Hematopoietic multipotent progenitor cell treated with erythropoietin and hydrocortisone succinate and interleukin-3 and kit ligand, for 4 days (in vitro differentiated cells): ENCODE measurements around the gene HOXC6.

ENCODE experiments used
- DNase-seq: peaks from one replicate; pipeline ENCODE4 v3.0.0-alpha.2; 2015

The HOXC6 gene

DNA sequence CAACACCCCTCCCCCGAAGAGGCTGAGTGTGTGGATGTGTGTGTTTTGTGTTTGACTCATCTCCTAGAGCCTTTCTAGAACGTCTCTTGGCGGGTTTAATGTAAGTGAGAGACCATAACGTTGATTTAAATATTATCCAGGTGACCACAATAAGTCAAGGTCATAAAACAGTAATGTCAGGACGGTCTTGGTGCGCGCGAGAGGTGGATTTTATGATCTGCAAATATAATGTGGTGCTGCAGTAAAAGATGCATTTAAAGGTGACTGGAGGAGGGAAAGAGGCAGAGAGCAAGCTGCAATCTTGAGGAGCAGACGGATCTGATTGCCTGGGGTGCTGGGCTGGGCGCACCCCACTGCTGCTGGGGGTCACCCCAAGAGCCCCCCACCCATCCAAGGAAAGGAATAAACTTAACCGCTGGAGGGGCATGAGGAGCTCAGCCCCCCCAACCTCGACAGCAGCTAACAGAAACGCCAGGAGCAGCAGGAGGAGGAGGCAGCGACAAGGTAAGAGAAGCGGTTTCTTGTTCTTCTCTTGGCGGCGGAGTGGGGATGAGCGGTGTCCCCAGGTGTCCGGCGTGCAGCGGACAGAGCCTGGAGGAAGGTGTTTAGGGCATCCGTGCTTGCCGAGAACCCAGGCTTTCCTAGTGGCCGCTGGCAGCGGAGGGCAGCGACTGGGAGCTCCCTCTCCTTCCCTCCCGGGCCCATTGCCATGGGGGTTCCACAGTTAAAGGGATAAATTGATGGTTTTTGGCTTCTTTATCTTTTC is 37.7 kb upstream of the HOXC6 start:
- no peak for DNase-seq

DNA sequence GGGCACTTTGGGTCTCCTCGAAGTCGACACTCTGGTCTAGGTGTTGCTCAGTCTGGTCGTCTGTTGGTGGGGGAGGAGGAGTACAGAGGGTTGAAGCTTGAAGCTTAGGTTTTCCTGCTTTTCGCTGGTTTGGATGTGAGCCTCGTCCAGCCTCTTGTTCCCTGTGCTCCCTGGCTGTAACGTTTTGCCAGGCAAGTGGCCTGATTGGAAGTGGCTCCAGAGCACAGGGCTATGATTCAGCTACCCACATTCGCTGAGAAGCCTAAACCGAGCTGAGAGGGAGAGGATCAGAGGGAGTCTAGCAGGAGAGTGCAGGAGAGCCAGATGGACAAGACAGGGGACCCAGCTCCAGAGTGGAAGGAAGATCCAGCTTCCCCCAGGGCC is 37.2 kb upstream of the HOXC6 start:
- no peak for DNase-seq

DNA sequence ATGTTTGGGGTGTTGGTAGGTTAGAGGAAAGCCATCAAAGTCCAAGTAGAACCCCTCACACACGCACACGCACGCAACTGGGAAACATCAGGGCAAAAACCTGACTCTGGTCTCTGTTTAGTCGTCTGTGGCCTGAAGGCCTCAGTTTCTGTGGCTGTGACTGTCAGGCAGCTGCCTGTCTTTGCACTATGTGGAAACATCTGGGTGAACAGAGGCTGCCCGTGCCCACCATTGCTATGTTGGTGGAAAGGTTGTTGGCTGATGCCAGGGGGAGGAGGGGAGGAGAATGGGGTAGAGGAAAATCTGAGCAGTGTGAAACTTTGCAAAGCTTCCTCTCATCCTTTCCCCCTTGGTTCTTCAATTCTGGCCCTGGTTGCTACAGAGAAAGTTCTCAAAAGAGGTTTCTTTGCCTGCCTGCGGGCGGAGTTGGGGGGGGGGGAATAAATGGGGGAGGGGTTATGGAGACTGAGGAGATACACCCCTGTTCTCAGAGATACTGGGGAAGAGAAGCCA is 35.8 kb upstream of the HOXC6 start:
- no peak for DNase-seq

DNA sequence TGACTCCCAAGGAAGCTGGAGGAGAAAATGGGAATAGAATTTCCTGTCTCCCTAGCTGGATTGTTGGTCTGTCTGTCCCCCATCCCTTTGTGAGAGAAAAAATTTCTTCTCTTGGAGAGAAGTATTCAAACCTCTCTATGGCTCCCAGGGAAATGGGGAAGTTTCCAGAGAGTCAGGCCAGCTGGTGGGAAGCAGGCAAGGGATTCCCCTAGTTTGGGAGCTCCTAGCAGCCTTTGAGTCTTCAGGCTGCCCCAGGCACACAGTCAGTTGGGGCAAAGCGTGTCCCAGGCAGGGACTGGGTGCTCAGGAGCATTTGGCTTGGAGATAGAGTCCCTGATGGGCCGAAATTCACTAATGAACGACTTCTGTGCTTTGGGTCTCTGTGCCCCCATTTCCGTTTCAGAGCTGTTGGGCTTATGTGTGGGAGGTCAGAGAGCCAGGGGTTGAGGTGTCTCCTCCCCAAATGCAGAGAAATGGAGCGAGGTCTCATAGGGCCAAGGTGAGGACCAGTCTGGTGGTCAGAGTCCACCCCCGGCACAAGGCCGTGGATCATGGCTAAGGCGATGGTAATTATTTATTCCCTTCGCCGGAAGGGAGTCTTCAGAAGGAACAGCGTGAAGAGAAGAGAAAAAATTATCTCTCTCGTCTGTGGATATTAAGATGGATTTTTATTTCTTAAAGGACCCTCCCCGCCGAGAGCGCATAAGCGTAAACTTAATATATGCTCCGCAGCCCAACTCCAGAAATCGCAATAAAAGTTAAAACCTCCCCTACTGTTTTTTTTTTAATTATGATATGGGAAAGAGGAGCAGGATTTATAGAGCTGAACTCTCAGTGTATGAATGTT is 34.9 kb upstream of the HOXC6 start:
- no peak for DNase-seq

DNA sequence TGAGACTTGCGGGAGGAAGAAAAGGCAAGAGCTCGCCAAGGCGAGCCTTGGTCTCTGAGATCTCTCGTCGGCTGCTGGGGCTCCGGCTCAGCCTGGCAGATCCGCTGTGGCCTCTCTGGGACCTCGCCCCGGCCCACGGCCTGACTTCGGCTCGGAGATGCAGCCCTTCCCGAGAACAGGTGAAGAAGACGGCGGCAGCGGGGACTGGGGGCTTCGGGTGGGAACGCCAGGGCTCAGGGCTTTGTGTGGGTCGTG is 34.3 kb upstream of the HOXC6 start:
- no peak for DNase-seq

DNA sequence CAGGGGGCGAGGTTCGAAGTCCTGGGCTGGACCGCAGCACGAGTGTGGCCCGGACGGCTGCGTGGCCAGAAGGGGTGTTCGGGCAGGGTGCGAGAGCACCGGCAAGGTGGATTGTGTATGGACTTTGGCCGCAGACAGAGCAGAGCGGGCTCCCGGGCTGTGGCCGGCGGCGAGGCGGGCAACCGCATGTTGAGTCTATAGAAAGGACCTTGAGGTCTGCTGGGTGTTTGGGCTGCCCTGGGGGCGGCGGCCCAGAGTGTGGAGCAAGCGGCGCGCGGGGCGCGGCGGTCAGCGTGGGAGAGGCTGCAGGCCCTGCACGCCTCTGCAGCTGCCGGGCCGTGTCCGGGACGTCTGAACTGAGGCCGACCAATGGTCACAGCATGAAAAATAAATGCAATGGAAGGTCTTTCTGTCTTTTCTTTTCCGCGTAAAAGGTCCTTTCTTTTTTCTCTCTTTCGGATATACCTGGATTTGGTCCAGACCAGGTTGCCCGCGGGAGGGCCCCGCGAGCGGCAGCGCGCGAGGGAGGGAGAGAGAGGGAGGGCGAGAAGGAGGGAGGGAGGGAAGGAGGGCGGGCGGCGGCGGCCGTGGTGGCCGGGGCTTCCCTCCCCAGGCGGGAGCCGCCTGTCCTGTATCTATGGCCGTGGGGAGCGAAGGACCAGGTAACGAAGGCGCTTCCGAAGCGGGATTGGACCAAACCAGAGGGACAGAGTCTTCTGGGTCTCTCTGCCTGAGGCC is 33.8 kb upstream of the HOXC6 start:
- no peak for DNase-seq

DNA sequence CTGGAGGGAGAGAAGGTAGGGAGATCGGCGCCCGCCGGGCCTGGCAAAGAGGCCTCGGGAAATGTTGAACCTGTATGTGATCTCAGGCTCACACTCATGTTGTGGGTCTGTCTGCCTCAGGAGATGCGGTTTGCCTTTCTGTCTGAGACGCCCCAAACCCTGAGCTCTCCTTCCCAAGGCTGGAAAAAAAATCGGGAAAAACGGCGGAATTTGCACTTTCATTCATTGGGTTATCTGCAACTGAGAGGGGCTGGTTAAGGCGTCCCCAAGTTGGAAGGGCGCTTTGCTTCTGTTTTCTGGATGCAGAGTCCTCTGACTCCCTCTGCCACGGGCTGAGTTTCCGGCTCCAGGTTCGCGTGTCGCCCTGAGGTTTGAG is 33.2 kb upstream of the HOXC6 start:
- no peak for DNase-seq

DNA sequence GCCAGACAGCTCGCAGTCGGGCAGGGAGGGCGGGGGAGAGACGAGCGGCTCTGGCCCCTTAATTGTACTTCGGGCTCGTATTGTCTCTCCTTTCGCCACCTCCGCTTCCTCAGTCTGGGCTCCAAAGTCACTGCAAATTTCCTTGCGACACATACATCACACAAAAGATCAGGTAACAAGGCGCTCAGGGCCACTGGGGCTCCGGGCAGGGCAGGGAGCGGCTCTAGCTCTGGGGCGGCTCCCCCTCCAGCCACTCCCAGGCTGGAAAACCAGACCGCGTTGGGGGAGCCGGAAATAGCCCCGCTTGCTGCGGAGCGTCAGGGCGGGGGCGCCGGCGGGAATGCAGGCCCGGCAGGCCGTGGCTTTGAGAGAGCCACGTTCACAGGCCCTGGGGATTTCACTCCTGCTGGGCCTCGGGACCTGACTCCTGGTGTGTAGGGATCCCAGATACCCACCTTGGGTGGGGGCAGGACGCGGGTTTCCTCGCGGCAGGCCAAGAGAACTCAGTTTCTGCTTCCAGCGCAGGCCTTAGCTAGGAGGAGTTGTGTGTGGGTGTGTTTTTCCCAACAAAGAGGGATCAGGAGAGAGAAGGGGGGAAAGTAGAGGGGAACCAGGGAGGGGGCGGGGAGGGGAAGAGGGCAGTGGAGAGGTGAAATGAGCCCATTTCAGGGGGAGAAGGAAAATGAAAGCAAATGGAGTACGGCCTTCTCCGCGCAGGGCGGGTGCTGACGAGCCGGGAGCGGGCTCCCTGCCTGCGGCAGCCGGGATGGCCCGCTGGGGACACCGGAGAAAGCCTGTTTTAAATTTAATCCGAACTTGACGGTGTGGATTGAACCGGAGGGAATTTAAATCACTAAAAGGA is 32.6 kb upstream of the HOXC6 start:
- no peak for DNase-seq

DNA sequence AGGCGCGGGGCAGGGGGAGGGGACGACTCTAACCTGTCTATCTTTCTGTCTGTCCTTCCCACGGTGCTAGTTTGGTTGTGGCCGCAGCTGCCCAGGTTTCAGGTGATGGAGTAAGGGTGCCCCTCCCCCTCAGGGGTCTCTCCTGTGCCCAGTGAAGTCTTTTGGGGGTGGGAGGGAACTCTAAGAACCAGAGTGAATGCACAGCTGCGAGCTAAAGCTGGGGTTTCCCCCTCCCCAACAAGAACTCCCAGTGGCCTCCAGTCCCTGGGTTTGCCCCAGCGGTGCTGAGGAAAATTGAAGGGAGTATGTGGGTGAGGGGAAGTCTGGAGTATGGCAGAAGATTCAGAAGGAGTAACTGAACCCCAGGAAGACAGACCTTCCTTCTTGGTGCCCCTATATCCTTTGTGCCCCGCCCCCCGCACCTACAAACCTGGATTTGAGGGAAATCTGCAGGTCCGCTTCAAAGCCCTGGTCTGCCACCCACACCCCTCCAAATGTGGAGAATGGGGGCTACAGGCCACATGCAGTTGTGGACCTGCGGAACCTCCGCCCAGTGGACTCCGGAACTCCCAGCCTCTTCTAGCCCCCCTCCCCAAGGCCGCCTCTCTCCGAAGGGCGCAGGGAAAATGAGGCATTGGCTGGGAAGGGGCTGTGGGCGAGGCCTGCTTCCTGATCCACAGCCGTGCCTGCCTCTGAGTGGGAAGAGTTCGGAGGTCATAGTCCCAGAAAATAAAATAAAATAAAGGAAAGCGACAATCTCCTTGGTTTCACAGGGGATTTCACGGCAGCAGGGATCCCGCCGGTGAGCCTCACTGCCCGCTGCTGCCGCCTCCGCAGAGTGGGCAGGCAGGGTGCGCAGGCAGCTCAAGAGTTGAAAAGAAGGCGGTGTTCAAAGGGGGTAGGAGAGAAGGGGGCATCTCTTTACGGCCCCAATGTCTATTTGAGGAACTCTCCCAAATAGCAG is 31.7 kb upstream of the HOXC6 start:
- DNase-seq = no peak

DNA sequence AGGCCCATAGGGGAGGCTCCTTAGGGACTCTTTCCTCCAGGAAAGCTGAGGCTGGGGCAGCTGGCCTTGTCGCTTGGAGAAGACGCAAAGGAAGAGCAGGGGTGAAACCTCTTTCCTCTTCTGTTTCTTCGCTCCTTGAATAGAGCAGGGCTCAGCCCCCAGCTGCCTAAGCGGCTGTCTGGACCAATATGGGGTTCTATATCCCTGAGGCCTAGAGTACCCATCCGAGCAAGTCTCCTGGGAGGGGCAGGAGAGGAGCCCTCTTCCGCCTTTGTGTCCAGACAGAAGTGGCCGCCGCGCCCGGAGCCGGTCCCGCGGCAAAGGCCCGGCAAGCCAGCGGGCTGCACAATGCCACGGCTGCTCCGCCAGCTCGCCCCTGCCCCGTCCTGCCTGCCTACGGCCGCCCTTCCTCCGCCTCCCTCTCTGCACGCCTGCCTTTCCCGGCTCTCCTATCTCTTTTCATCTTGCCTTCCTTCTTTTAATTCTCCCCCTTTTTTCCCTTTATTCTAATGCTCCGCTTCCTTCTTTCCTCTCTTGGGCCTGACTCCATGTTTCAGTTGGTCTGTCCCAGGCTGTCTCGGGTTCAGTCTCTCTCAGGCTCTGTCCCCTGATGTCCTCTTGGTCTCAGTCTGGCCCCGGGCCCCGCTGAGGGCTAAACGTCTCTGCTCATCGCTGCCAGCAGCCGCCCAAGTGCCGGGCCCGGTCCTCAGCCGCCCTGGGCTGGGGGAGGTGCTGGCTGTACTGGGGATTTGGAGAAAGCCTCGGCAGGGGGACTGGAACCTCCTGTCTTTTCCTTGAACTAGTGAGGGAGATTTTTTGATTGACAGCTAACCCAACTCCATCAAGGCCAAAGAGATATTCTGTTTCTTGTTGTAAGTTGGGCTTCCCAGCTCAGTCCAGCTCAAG is 30.8 kb upstream of the HOXC6 start:
- DNase-seq = no peak

DNA sequence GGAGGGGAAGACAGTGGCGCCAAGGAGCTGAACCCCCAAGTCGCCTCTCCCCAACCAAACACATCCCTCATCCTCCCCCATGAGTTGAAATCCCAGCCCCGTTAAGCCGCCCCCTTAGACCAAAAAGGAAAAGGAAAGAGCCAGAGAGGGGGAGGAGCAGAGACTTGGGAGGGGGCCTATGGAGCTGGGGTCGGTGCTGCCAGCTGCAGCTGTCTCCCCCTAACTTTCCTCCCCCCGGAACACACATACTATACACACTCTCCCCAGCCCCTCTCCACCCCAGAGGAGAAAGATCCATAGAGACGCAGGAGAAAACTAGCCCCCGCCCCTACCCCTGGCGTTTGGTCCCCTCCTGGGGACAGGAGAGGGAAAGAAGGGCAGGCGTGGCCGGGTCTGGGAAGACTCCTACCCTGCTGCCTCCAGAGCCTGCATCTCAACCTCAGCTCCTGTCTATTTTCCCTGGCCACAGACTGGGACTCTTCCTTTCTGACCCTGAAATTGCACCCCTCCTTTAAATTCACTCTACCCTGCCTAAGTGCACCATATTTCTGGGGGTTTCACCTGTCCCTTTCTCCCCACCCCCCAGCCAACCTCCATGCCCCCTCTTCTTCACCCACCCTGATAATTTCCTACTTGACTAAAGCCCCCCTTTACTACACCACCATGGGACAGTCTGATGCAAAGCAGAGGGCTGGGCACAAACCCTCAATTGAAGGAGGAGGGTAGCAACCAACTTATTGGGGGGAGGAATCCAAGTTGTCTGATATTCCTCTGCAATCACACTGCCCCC is 29.9 kb upstream of the HOXC6 start:
- DNase-seq = no peak

DNA sequence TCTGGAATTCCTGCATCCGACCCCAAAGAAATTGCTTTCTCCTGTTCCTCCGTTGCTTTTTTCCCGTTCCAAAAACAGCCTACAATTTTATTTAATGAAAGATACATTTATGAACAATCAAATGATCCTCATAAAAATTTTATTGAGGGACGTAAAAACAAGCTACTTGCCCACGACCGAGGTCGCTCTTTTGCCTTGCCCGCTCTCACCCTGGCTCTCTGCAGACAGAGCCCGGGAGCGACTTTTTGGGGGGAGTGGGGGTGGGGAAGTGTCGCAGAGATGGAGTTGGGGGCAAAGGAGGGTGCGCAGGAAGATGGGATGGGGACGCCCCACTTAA is 29.4 kb upstream of the HOXC6 start:
- DNase-seq = no peak

DNA sequence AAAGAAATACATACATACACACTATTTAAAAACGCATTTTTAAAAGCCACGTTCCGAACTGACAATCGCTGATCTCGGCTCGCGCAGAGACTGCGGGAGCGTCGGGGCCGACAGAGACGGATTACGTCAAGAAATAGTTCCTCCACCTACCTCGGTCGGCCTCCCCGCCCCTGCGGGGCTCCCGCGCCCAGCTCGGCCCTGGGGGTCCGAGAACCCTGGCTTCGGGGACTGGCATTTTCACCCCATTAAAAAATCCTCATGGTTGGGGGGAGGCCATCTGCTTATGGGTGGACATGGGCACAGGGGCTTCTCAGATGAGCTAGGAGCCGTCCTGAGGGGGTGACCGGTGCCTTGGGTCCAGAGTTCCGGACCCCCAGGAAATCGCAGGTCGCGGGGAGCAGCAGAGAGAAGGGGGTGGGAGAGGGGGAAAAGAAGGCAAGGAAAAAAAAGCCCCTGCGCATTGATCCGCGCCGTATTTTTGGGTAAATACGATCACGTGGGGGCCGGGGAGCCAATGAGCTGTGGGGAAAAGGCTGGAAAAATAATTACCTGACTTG is 28.6 kb upstream of the HOXC6 start:
- DNase-seq = no peak

DNA sequence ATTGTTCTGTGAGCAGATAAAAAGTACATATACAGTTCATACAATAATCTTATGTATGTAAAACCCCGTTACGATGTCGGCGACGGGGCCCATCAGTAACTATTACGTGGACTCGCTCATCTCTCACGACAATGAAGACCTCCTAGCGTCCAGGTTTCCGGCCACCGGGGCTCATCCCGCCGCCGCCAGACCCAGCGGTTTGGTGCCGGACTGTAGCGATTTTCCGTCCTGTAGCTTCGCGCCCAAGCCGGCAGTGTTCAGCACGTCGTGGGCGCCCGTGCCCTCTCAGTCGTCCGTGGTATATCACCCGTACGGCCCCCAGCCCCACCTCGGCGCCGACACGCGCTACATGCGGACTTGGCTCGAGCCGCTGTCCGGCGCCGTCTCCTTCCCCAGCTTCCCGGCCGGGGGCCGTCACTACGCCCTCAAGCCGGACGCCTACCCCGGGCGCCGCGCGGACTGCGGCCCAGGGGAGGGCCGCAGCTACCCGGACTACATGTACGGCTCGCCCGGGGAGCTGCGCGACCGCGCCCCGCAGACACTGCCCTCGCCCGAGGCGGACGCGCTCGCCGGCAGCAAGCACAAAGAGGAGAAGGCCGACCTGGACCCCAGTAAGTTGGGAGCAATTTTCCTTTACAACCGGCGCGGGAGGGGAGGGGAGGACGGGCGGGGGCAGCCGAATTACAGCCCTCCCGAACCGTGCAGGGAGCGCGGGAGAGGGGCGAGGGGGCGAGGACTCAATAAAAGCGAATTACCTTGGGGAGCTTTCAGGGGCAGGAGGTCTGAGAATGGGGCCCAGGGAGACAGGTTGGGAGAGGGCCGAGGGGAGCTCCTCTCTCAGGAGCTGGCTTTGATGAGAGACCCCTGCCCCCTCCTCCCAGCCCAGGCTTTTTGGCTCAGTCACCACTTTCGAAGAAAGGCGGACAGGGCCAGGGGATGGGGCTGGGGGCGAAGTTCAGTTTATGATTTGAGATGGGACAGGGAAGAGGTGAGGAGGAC is 27.8 kb upstream of the HOXC6 start, which contains the start of gene HOXC9:
Gene HOXC9, plus strand, starts transcription at position 46 of the 999 bp plus-strand sequence. Its CDS starts 28 bp downstream, at position 74.
- DNase-seq = no peak

DNA sequence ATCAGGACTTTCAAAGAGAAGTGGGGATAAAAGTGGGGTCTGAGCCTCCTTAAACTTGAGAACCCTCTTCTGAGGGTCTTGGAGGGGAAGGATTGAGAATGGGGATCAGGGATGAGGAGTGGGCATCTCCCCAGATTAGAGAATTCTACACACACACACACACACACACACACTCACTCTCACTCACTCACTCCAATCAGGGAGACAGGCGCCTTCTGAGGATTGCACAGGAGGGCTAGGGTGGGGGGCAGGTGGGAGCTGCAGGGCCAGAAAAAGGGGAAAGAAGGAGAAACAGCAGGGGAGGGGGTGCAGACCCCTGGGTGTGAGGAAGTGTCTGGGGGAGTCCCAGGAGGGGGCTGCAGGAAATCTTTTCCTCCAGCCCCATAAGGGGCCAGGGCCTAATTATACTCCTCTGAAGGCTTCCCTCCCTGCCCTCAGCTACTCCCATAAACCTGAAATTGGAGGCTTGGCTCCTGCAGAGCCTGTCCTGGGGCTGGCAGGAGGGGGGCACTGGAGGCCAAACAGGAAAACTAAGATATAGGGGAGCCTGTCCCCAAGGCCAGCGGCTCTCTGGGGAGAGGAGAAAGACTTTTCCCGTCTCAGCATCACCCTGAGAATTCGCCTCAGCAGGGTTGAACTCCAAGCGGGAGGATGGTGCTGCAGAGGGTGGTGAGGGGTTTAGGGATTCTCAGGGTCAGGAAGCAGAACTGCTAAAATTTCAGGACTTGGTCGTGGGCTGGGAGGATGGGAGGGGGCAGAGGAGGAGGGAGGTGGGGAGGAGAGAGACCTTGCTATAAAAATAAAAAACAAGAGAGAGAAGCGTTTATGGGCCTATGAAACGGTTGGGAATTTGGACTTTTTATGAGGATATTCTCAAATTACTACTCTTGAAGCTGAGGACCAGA is 26.7 kb upstream of the HOXC6 start:
- DNase-seq = no peak

DNA sequence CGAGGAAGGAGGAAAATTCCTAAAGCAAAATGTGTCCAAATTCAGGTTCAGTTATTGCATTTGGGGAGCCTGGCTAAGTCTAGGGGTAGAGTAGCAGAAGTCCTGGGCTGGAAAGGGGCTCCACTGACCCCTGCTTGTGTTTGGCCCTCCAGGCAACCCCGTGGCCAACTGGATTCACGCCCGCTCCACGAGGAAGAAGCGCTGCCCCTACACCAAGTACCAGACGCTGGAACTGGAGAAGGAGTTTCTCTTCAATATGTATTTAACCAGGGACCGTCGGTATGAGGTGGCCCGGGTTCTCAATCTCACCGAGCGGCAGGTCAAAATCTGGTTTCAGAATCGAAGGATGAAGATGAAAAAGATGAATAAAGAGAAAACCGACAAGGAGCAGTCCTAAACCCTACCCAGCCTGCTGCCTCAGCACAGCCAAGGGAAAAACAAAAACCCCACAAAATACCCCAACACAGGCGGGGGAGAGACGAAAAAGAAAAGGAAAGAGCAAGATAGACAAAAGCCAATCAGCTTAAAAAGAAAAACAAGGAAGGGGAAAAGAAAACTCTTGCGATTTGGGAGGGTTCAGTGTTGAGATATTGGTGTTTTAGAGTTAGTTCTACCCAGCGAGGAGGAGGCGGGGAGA is 25.8 kb upstream of the HOXC6 start:
- no peak for DNase-seq
